Retina (tissue), 1 donor: ENCODE data around the gene SPON1.
"Not testable (repeated sequence)": the region's sequence is repeated elsewhere in the genome, so short reads cannot be mapped to it uniquely, and the experiment has no call there.

Source experiments
- DNase-seq: peaks from one replicate; pipeline ENCODE4 v3.0.0-alpha.2; 2016

SPON1 gene

GRCh38 chr11:13962562-13963168 lies at the start of gene SPON1:
Gene SPON1, plus strand, starts transcription at chr11:13962723. Its CDS starts 182 bp downstream, at chr11:13962905.
- DNase-seq: peak; percentile 92

DNA sequence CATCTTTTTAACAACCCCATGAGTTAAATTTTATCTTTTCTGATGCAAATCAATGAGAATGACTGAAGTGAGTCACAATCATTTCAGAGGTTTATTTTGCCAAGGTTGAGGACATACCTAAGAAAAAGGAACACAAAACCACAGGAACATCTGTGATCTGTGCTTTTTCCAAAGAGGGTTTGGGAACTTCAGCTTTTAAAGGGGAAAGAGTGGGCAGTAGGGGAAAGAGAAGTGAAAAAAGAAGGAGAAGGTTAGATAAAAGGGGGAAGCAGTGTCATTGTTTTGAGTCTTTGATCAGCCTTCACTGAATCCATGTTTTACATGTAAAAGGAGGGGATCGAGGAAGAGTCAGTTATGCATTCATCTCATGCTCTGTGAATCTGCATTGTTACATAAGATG lies 45.3 kb upstream of the SPON1 start:
- DNase-seq: no peak

GRCh38 chr11:13917904-13918303 lies 44.6 kb upstream of the SPON1 start:
- DNase-seq: no peak

- no peak for DNase-seq
Observed at GRCh38 chr11:13920756-13921155, 41.8 kb upstream of the SPON1 start.

DNA sequence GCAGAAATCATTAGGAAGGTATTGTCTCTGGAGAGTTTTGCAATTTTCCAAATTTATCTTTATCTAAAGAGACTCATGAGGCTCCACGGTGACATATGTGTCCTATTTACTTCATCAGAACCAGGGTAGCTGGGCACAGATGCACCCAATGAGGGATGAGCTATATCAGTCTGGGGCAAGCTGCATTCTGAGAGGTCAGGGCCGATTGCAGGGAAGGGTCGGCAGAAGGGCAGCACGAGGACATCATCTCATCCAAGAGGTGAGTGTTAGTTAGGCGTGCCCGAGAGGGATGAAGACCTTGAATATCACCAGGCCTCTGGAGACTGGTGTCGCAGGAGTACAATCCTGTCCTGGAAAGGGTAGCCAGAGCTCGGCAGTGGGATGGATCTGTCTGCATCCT lies 41.0 kb upstream of the SPON1 start:
- DNase-seq: no peak

GRCh38 chr11:13923182-13923581 lies 39.3 kb upstream of the SPON1 start:
- no peak for DNase-seq

GRCh38 chr11:13923716-13924650 lies 38.5 kb upstream of the SPON1 start:
- no peak for DNase-seq

DNA sequence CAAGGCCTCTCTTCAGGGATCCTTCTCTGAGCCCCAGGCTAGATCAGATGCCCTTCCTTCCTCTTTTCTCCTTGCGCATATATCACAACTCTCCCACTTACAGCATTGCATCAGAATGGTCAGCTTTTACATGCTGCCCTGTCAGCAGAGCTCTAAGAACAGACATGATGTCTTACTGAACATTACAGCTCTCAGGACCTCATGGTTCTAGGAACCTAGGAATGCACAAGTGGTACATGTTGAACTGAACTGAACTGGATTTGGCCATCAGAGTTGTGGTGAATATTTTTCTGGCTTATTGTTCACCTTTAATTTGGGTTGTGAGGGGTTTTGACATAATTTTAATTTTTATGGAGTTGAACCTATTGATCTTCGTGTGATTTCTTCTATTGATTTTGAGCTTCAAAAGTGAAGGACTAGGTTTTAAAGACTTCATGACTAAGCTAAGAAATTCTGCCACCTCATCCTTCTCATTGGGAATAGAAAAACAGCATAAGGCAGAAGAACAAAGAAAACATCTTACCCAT lies 37.7 kb upstream of the SPON1 start:
- no peak for DNase-seq

- DNase-seq: not testable (repeated sequence)
Observed at GRCh38 chr11:13926366-13926765, 36.2 kb upstream of the SPON1 start.

DNA sequence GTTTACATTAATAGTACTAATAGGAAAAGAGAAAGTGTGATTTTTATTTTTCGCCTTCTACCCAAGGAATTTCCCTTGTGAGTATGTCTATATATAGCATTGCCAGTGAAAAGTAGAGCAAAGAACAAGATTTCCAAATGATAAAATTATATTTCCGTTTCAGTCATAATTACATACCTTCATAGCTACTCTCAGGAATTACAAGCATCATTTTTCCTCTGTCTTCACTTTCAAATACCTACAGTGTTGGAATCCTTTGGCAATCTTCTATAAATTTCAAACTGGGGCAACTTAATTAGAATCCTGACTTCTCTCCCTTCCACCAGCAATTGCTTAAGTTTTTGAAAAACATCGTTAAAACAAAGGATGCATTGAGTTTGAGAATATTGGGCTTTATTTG lies 35.5 kb upstream of the SPON1 start:
- DNase-seq: peak; percentile 19

DNA sequence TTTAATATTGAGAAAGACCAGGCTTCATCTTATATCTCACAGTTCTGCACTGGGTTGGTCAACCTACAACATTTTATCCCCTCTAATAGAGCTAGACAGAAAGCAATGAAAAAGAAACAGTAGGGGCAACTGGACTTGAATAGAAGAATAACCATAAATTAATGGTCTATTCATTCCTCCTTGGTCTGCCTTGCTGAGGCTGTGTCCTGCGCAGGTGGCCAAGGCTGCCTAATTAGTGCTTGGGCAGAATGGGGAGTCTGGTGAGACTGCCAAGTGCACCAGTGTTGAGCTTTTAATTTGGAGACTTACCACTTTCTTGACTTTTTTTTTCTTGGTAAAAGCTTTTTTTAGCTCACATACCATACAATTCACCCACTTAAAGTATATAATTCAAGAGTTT lies 35.0 kb upstream of the SPON1 start:
- peak; percentile 48 for DNase-seq

DNA sequence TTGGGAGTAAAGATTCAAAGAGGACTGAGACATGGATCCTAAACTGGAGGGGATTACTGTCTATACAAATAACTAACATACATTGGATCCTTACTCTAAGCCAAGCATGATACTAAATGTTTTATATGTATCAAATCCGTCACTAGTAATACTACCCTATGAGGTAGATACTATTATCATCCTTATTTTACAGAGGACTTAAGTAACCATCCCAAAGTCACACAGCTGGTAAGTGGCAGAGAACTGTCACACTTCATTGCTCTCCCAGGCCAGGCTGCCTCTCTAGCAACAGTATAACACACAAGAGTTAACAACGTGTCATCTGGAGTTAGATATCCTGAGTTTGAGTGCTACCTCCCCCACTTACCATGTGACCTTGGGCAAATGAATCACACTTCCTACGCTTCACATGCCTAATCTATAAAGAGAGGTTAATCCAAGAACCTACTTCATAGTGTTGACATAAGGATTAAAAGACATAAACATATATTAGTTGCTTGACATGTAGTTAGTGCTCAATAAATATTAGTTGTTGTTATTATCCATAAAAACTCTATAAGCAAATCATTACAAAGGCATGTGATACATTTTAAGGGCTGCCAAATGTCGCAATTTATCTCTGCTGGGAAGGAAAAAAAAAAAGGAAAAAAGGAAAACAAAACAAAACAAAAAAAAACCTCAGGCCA lies 33.8 kb upstream of the SPON1 start:
- peak; percentile 45 for DNase-seq

- DNase-seq: peak; percentile 47
Observed at GRCh38 chr11:13929395-13929891, 33.1 kb upstream of the SPON1 start.

- no peak for DNase-seq
Observed at GRCh38 chr11:13931356-13931755, 31.2 kb upstream of the SPON1 start.

GRCh38 chr11:13937154-13937553 lies 25.4 kb upstream of the SPON1 start:
- not testable (repeated sequence) for DNase-seq

DNA sequence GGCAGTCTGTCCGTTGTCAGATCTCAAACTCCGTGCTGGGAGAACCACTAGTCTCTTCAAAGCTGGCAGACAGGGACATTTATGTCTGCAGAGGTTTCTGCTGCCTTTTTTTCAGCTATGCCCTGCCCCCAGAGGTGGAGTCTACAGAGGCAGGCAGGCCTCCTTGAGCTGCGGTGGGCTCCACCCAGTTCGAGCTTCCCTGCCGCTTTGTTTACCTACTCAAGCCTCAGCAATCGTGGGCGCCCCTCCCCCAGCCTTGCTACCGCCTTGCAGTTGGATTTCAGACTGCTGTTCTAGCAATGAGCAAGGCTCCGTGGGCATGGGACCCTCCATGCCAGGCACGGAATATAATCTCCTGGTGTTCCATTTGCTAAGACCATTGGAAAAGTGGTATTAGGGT lies 23.7 kb upstream of the SPON1 start:
- not testable (repeated sequence) for DNase-seq

DNA sequence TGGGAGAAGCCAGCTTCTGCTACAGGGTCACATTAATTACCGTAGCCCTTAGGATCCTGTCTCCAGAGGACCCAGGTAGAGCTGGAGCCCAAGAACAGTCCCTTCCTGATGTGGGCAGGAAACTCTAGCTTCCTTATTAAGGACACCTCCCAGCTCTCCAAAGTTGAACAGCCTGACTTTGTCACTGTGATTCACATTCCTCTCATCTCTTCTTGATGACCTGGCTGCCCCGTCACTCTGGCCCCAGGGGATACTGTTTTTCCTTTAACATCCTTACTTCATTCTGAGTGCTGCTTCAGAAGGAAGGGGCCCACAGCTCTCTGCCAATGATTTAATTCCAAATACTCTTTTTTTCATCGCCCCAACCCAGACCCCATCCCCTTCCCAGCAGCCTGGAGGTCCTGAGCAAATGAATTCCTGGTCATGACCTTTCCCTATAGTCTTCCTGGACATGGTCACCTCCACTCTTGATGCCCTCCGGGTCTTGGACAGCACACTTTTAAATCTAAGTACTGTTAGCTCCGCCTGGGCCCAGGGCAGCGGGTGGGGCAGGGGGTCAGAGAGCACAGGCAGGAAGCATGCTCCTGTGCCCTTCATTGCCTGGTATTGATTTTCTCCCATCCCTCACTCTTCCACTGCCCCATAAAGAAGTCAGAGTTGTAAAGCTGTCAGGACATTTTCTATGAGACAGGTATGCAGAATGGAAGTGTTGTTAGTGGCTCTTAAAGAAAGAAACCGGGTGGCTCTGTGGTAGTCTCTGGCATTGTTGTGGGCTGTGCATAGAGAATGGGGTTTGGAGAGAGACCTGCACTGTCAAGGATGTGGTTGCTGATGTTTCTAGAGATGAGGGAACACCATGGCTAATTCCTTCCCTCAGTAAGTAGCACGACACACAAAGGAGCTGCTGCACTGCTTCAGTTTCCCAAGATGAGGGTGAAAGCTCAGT lies 22.3 kb upstream of the SPON1 start:
- no peak for DNase-seq

GRCh38 chr11:13940907-13941256 lies 21.6 kb upstream of the SPON1 start:
- DNase-seq: no peak

DNA sequence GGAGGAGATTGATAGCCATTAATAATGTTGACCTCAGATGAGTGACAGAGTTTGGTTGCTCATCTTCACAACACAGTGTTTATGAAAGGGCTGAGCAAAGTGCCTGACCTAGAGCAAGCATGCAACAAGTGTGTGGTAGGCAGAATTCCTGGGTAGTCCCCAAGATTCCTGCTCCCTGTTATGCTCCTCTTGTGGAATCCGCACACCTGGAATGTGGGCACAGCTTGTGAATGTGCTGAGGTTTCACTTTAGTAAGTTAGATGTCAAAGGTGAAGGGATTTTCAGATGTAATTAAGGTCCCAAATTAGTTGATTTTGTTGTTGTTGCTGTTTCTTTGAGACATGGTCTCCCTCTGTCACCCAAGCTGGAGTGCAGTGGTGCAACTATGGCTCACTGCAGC lies 20.7 kb upstream of the SPON1 start:
- DNase-seq: no peak

DNA sequence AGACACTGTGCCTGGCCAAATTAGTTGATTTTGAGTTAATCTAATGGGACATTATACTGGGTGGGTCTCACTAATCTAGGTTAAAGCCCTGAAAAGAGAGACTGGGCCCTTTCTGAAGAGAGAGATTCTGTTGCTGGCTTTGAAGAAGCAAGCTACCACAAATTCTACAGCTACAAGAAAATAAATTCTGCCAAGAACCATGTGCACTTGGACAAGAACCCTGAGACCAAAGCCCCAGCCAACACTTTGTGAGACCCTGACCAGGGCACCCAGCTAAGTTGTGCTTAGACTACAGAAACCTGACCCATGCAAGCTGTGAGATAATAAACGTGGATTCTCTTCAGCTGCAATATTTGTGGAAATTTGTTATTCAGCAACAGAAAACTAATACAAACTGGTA lies 20.1 kb upstream of the SPON1 start:
- DNase-seq: no peak

DNA sequence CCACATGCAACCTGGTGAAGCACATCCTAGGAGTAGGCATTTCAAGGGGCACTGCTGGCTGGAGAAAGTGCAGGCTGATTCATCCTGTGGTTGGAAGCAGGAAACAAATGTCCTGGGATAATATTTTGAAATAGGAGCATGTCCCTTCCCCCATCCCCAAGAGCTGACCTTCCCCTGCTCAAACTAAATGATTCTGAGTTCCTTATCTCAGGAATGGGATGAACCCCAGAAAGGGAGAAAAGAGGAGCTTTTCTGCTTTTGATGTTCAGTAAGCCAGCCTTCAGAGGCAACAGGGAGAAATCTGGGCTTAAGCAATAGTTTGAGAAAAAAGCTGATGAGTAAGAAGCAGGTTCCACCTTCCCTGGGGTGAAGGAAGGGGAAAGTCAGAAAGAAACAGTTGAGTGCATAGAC lies 19.5 kb upstream of the SPON1 start:
- DNase-seq: no peak

- no peak for DNase-seq
Observed at GRCh38 chr11:13944016-13944415, 18.5 kb upstream of the SPON1 start.
